ENCODE data around the gene CPEB4. TPM values are rescaled to one million over a fixed set of nuclear protein-coding genes. Genes with fewer than 3 reads are reported as not detected.

CPEB4 gene
- total RNA-seq, 1 experiment from 2014 or later = 11.1 TPM

- DNase-seq (ENCODE audit: low read depth, low spot score) (no peak), ATAC-seq (no peak)
- Histone ChIP-seq H3K36me3 (ENCODE audit: control insufficient read depth in 1 of 2, insufficient read depth in 2 of 2, low read length in 2 of 2) (no peaks in the 10 kb centered on the region), H3K9me2 (ENCODE audit: insufficient read depth) (no peaks in the 10 kb centered on the region), H3K27ac (ENCODE audit: low read depth, low read length) (no peak overlapping the region), H3K4me3 (replicated peaks in 1 of 2; ENCODE audit: low read depth in 1 of 2, low read length in 2 of 2) (no peak overlapping the region), H3K27me3 (ENCODE audit: insufficient read depth, low read length) (no peaks in the 10 kb centered on the region), H4K20me1 (ENCODE audit: insufficient read depth) (no peaks in the 10 kb centered on the region), H3K4me1 (ENCODE audit: control insufficient read depth in 1 of 2, insufficient read depth in 2 of 2, low read length in 2 of 2) (no peaks in the 10 kb centered on the region), H3K9me3 (ENCODE audit: control insufficient read depth in 1 of 2, insufficient read depth in 1 of 2, low read depth in 1 of 2, low read length in 2 of 2) (no peaks in the 10 kb centered on the region), H2AFZ (ENCODE audit: low read depth, low read length, poor library complexity, severe bottlenecking) (no peak overlapping the region), H3K9ac (ENCODE audit: low read length) (no peak overlapping the region), H3K79me2 (ENCODE audit: insufficient read depth, low read length) (no peaks in the 10 kb centered on the region), H3K4me2 (ENCODE audit: low read length) (no peak overlapping the region)
- CTCF ChIA-PET = interaction anchor here (0.9 kb wide), 1 partner anchor 15 kb away, joined by 3 read pairs; no protein-coding TSS in a partner anchor
- POLR2A ChIA-PET = no interaction called here
- intact Hi-C loops (cut with micrococcal nuclease) = no loop called here
- BruUV-seq (replicated peaks) = no TSS peak
- TF ChIP-seq ZBTB33 (IDR thresholded peaks at IDR 0.05; ENCODE audit: extremely low read depth, insufficient replicate concordance, low read length) = no peak
- TF ChIP-seq POLR2A (IDR thresholded peaks at IDR 0.05; ENCODE audit: borderline replicate concordance, extremely low read depth, insufficient read depth, insufficient read length) = no peak
- TF ChIP-seq ZNF274 (IDR thresholded peaks at IDR 0.05; ENCODE audit: low read depth, low read length) = no peak
- TF ChIP-seq FOSL1 (IDR thresholded peaks at IDR 0.05; ENCODE audit: low read depth) = no peak
- TF ChIP-seq REST (IDR thresholded peaks at IDR 0.05; ENCODE audit: low read depth) = no peak
- no peak for TF ChIP-seq ATF3 (IDR thresholded peaks at IDR 0.05)
- no peak for TF ChIP-seq ELF1 (IDR thresholded peaks at IDR 0.05; ENCODE audit: borderline replicate concordance, low read depth)
- TF ChIP-seq POLR2AphosphoS5 (IDR thresholded peaks at IDR 0.05; ENCODE audit: low read depth, low read length) = no peak
- TF ChIP-seq CEBPB (IDR thresholded peaks at IDR 0.05; ENCODE audit: low read depth) = no peak
- TF ChIP-seq SRF (IDR thresholded peaks at IDR 0.05; ENCODE audit: low read depth) = no peak
- TF ChIP-seq CTCF (IDR thresholded peaks at IDR 0.05 in 2 of 3, conservative IDR thresholded peaks at IDR 0.05 in 1 of 3; ENCODE audit: borderline replicate concordance in 1 of 3, insufficient read depth in 1 of 3, low read depth in 2 of 3, low read length in 2 of 3) = no peak
- no peak for TF ChIP-seq ZFX (IDR thresholded peaks at IDR 0.05)
- no peak for TF ChIP-seq SIN3A (IDR thresholded peaks at IDR 0.05; ENCODE audit: low read depth)
- no peak for TF ChIP-seq MAX (IDR thresholded peaks at IDR 0.05)
- no peak for TF ChIP-seq TCF7L2 (IDR thresholded peaks at IDR 0.05; ENCODE audit: borderline replicate concordance, extremely low read depth, insufficient read depth, insufficient read length)
- no peak for TF ChIP-seq JUND (IDR thresholded peaks at IDR 0.05)
- no peak for TF ChIP-seq EZH2phosphoT487 (IDR thresholded peaks at IDR 0.05; ENCODE audit: borderline replicate concordance)
- no peak for TF ChIP-seq EGR1 (IDR thresholded peaks at IDR 0.05; ENCODE audit: low read depth)
- no peak for TF ChIP-seq SP1 (IDR thresholded peaks at IDR 0.05; ENCODE audit: low read depth)
- no peak for TF ChIP-seq EZH2 (IDR thresholded peaks at IDR 0.05)
- RAD21 ChIA-PET (ENCODE audit: low non-redundant PET in 1 of 2, low total read pairs in 2 of 2, uncharacterized antibody in 2 of 2, unreplicated experiment in 2 of 2) = no interaction called here
Observed at GRCh38 chr5:173910215-173910614, 22.1 kb downstream of the CPEB4 start.
